Measurements from ENCODE around the gene EBLN2. TPM values are rescaled to one million over a fixed set of nuclear protein-coding genes. Genes with fewer than 3 reads are reported as not detected.
A peak's percentile ranks its signal among the peaks of the same experiment; 100 is the strongest.

The EBLN2 gene
- polyA plus RNA-seq, 3 donors = 0.27 to 4.6 (median 0.40) TPM

DNA sequence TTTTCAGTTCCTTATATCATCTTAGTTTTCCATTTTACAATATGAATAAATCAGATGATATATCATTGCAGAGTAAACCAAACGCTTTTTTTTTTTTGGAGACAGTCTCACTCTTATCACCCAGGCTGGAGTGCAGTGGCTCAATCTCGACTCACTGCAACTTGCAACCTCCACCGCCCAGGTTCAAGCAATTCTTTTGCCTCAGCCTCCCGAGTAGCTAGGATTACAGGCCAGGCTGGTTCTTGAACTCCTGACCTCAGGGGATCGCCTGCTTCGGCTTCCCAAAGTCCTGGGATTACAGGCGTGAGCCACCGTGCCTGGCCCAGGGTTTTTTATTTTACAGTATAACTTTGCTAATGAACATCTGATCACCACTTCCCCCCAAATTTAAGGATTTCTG lies 5.9 kb upstream of the EBLN2 start:
- H3K4me3 ChIP-seq (replicated peaks in 1 of 3; ENCODE audit: low read depth in 2 of 3, low read length in 3 of 3) = no peak overlapping the region
- no peaks in the 10 kb centered on the region for H3K27me3 ChIP-seq (ENCODE audit: control insufficient read depth in 2 of 2, insufficient read depth in 2 of 2, low read length in 2 of 2)
- peaks cover 10 to 32% of the 10 kb centered on the region in 2 donors for H3K36me3 Mint-ChIP-seq
- WGBS (ENCODE audit: insufficient coverage) = 97% methylated on average over 3 of the region's 8 CpGs
- H3K27me3 Mint-ChIP-seq (ENCODE audit: low read depth in 3 of 3) = no peaks in the 10 kb centered on the region
- no peak overlapping the region for H3K4me3 Mint-ChIP-seq
- TF ChIP-seq, protein P1, sequence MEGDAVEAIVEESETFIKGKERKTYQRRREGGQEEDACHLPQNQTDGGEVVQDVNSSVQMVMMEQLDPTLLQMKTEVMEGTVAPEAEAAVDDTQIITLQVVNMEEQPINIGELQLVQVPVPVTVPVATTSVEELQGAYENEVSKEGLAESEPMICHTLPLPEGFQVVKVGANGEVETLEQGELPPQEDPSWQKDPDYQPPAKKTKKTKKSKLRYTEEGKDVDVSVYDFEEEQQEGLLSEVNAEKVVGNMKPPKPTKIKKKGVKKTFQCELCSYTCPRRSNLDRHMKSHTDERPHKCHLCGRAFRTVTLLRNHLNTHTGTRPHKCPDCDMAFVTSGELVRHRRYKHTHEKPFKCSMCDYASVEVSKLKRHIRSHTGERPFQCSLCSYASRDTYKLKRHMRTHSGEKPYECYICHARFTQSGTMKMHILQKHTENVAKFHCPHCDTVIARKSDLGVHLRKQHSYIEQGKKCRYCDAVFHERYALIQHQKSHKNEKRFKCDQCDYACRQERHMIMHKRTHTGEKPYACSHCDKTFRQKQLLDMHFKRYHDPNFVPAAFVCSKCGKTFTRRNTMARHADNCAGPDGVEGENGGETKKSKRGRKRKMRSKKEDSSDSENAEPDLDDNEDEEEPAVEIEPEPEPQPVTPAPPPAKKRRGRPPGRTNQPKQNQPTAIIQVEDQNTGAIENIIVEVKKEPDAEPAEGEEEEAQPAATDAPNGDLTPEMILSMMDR (IDR thresholded peaks at IDR 0.05) = no peak
- peaks cover 2% of the 10 kb centered on the region for H3K4me1 Mint-ChIP-seq
- H3K27ac Mint-ChIP-seq = peak overlapping the region in 2 of 7 donors; percentile 2 to 16
- no peak overlapping the region for H2AFZ ChIP-seq (ENCODE audit: insufficient read depth, low read depth, low read length, poor library complexity, severe bottlenecking)
- no peaks in the 10 kb centered on the region for H3K4me1 ChIP-seq (ENCODE audit: control insufficient read depth in 1 of 2, insufficient read depth in 2 of 2, low read length in 2 of 2)
- peaks cover 8 to 38% of the 10 kb centered on the region in 2 donors for H3K36me3 ChIP-seq (replicated peaks in 1 of 2; ENCODE audit: control insufficient read depth in 1 of 2, insufficient read depth in 2 of 2, low read length in 2 of 2)
- no peak for DNase-seq
- H3K9me3 ChIP-seq (replicated peaks in 1 of 2; ENCODE audit: control insufficient read depth in 1 of 2, insufficient read depth in 1 of 2, low read length in 2 of 2) = no peaks in the 10 kb centered on the region
- peaks cover 56% of the 10 kb centered on the region for H3K79me2 ChIP-seq (ENCODE audit: insufficient read depth, low read length)
- H3K4me2 ChIP-seq (replicated peaks; ENCODE audit: extremely low read depth, low read length, poor library complexity, severe bottlenecking) = no peak overlapping the region
- no peak overlapping the region for H3K9ac ChIP-seq (ENCODE audit: insufficient read depth, low read length, poor library complexity, severe bottlenecking)
- H3K27ac ChIP-seq (ENCODE audit: low read depth in 1 of 2, low read length in 2 of 2) = peak overlapping the region in 1 of 2 donors; percentile 26
- intact Hi-C loops (cut with micrococcal nuclease) = loop anchor here in 1 of 2 donors (5.0 to 10.0 kb wide), 2 partner anchors 113 to 211 kb away; partner anchors contain the start of gene SHQ1
- H3K9me3 Mint-ChIP-seq = no peaks in the 10 kb centered on the region
- peaks cover 23% of the 10 kb centered on the region for H4K20me1 ChIP-seq (ENCODE audit: insufficient read depth, low read length)

DNA sequence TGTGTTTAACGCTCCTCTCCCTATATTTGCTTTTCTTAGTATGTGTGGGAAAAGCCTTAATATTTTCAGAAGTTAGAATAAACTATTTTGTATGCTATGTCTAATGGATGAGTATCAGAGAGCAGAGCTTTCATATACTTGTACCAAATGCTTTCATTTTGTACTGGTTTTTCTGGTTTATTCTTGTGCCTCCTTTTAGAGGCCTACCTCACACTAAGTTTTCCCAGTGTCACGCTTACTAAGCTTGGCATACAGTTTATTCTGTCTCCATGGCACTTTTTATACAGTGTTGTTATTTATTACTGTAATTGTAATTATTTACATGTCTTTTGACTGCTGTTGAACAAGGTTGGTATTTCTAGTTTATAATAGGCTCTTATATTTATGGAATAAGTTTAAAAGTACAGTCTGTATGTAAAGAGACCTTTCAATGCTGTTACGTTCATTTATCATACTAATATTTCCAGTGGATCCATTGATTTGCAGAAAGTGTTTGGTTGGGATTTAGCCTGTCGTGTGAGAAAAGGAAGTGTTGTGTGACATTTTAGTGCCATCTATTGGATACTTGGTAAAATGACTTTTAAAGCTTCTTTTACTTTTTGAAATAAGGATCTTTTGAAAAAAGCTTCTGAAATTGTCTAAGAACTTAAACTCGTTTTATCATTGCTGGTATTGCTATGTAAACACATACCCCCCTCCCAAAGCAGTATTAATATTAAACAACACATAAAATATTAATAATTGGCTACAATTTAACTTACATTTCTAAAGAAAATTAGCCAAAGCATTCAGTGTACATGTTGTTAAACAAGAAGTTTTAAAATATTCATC lies 5.2 kb upstream of the EBLN2 start:
- H3K4me3 Mint-ChIP-seq = no peak overlapping the region
- no peaks in the 10 kb centered on the region for H3K27me3 ChIP-seq (ENCODE audit: control insufficient read depth in 2 of 2, insufficient read depth in 2 of 2, low read length in 2 of 2)
- H3K4me1 ChIP-seq (ENCODE audit: control insufficient read depth in 1 of 2, insufficient read depth in 2 of 2, low read length in 2 of 2) = no peaks in the 10 kb centered on the region
- H3K9me3 ChIP-seq (replicated peaks in 1 of 2; ENCODE audit: control insufficient read depth in 1 of 2, insufficient read depth in 1 of 2, low read length in 2 of 2) = no peaks in the 10 kb centered on the region
- peak overlapping the region in 1 of 2 donors; percentile 26 for H3K27ac ChIP-seq (ENCODE audit: low read depth in 1 of 2, low read length in 2 of 2)
- TF ChIP-seq, protein P1 (IDR thresholded peaks at IDR 0.05) = peak; percentile 73
- no peaks in the 10 kb centered on the region for H3K9me3 Mint-ChIP-seq
- H3K27me3 Mint-ChIP-seq (ENCODE audit: low read depth in 3 of 3) = no peaks in the 10 kb centered on the region
- H3K36me3 ChIP-seq (replicated peaks in 1 of 2; ENCODE audit: control insufficient read depth in 1 of 2, insufficient read depth in 2 of 2, low read length in 2 of 2) = peaks cover 8 to 37% of the 10 kb centered on the region in 2 donors
- H3K79me2 ChIP-seq (ENCODE audit: insufficient read depth, low read length) = peaks cover 50% of the 10 kb centered on the region
- H3K4me1 Mint-ChIP-seq = peaks cover 2% of the 10 kb centered on the region
- H3K9ac ChIP-seq (ENCODE audit: insufficient read depth, low read length, poor library complexity, severe bottlenecking) = no peak overlapping the region
- no peak overlapping the region for H2AFZ ChIP-seq (ENCODE audit: insufficient read depth, low read depth, low read length, poor library complexity, severe bottlenecking)
- H3K36me3 Mint-ChIP-seq = peaks cover 10 to 26% of the 10 kb centered on the region in 2 donors
- H4K20me1 ChIP-seq (ENCODE audit: insufficient read depth, low read length) = peaks cover 26% of the 10 kb centered on the region
- H3K4me3 ChIP-seq (replicated peaks in 1 of 3; ENCODE audit: low read depth in 2 of 3, low read length in 3 of 3) = no peak overlapping the region
- peak overlapping the region in 2 of 7 donors; percentile 2 to 16 for H3K27ac Mint-ChIP-seq
- no CpG with 5 or more reads among the region's 5 CpGs for WGBS (ENCODE audit: insufficient coverage)
- intact Hi-C loops (cut with micrococcal nuclease) = loop anchor here (2.0 to 10.0 kb wide), 3 partner anchors 114 to 211 kb away; partner anchors contain the start of gene SHQ1 (in 1 of the 2)
- DNase-seq = peak; percentile 7 to 39 (median 13)
- H3K4me2 ChIP-seq (replicated peaks; ENCODE audit: extremely low read depth, low read length, poor library complexity, severe bottlenecking) = no peak overlapping the region

Data from CD14-positive monocyte (primary cell).